Nephron progenitor cell (in vitro differentiated cells): ENCODE data around the gene PSMB4.

ENCODE experiments used
- DNase-seq: peaks from one replicate; pipeline ENCODE4 v3.0.0; 2021
- H3K27ac Mint-ChIP-seq: 2 replicates; pipeline ENCODE4 v1.8.0; 2021; ENCODE audit warnings: mild to moderate bottlenecking, moderate library complexity, mixed read lengths
- H3K27me3 Mint-ChIP-seq: 2 replicates; pipeline ENCODE4 v1.8.0; 2021; ENCODE audit warnings: mild to moderate bottlenecking, low read depth, mixed read lengths; ENCODE audit not compliant: poor library complexity
- H3K36me3 Mint-ChIP-seq: 2 replicates; pipeline ENCODE4 v1.8.0; 2021; ENCODE audit warnings: low read depth, mixed read lengths
- H3K4me1 Mint-ChIP-seq: 2 replicates; pipeline ENCODE4 v1.8.0; 2021; ENCODE audit warnings: mixed read lengths
- H3K4me3 Mint-ChIP-seq: 2 replicates; pipeline ENCODE4 v1.8.0; 2021; ENCODE audit warnings: mild to moderate bottlenecking, moderate library complexity, mixed read lengths
- H3K9me3 Mint-ChIP-seq: 2 replicates; pipeline ENCODE4 v1.8.0; 2021; ENCODE audit warnings: mild to moderate bottlenecking, moderate library complexity, mixed read lengths
- CTCF ChIP-seq: fragments of 200-600 bp; sonication (generic); IDR thresholded peaks from 2 replicates; pipeline ENCODE4 v1.5.0; 2021; ENCODE audit warnings: antibody characterized with exemption

The PSMB4 gene

GRCh38 chr1:151401125-151401788 lies 1.9 kb downstream of the PSMB4 start:
- peak overlapping the region; percentile 98 for H3K27ac Mint-ChIP-seq
- no peak for DNase-seq
- no peak for TF ChIP-seq CTCF
- peaks cover 46% of the 10 kb centered on the region for H3K36me3 Mint-ChIP-seq
- peak overlapping the region; percentile 93 for H3K4me3 Mint-ChIP-seq
- no peaks in the 10 kb centered on the region for H3K9me3 Mint-ChIP-seq
- peaks cover 35% of the 10 kb centered on the region for H3K4me1 Mint-ChIP-seq
- no peaks in the 10 kb centered on the region for H3K27me3 Mint-ChIP-seq

GRCh38 chr1:151401860-151402259 lies 2.5 kb downstream of the PSMB4 start:
- Mint-ChIP-seq H3K4me1 (peaks cover 35% of the 10 kb centered on the region), H3K27ac (peak overlapping the region; percentile 98), H3K27me3 (no peaks in the 10 kb centered on the region), H3K9me3 (no peaks in the 10 kb centered on the region), H3K4me3 (peak overlapping the region; percentile 24), H3K36me3 (peaks cover 51% of the 10 kb centered on the region)
- TF ChIP-seq CTCF, result no peak
- DNase-seq, result no peak

GRCh38 chr1:151402764-151403163 lies 3.4 kb downstream of the PSMB4 start:
- Mint-ChIP-seq H3K4me3 (no peak overlapping the region), H3K4me1 (peaks cover 32% of the 10 kb centered on the region), H3K27me3 (peaks cover 6% of the 10 kb centered on the region), H3K27ac (peak overlapping the region; percentile 81), H3K9me3 (no peaks in the 10 kb centered on the region), H3K36me3 (peaks cover 58% of the 10 kb centered on the region)
- DNase-seq, result no peak
- no peak for TF ChIP-seq CTCF

GRCh38 chr1:151403612-151404011 lies 4.2 kb downstream of the PSMB4 start:
- Mint-ChIP-seq H3K9me3 (no peaks in the 10 kb centered on the region), H3K27me3 (peaks cover 6% of the 10 kb centered on the region), H3K4me1 (peaks cover 28% of the 10 kb centered on the region), H3K36me3 (peaks cover 58% of the 10 kb centered on the region), H3K27ac (peak overlapping the region; percentile 44), H3K4me3 (no peak overlapping the region)
- no peak for DNase-seq
- TF ChIP-seq CTCF, result no peak

GRCh38 chr1:151405187-151405951 lies 6.0 kb downstream of the PSMB4 start:
- Mint-ChIP-seq H3K36me3 (peaks cover 75% of the 10 kb centered on the region), H3K9me3 (no peaks in the 10 kb centered on the region), H3K27ac (peak overlapping the region; percentile 52), H3K4me1 (peaks cover 16% of the 10 kb centered on the region), H3K27me3 (peaks cover 6% of the 10 kb centered on the region), H3K4me3 (no peak overlapping the region)
- no peak for TF ChIP-seq CTCF
- no peak for DNase-seq
